IPS DF 6.9 (cell line): Measurements from ENCODE around the gene MRTFA.
"Not testable (repeated sequence)": the region's sequence is repeated elsewhere in the genome, so short reads cannot be mapped to it uniquely, and the experiment has no call there.

Source experiments
- DNase-seq: peaks from one replicate; pipeline ENCODE4 v3.0.0-alpha.2; 2013; ENCODE audit warnings: low read depth, low spot score
- H3K27ac ChIP-seq: one replicate; pipeline ENCODE4 v1.5.1; 2013; ENCODE audit warnings: low read length, control low read depth
- H3K27me3 ChIP-seq: 2 replicates; pipeline ENCODE4 v1.6.1; 2013; ENCODE audit warnings: mild to moderate bottlenecking, low read length; ENCODE audit not compliant: control insufficient read depth, insufficient read depth
- H3K36me3 ChIP-seq: 2 replicates; pipeline ENCODE4 v1.6.1; 2013; ENCODE audit warnings: low read length; ENCODE audit not compliant: control insufficient read depth, insufficient read depth
- H3K4me1 ChIP-seq: 2 replicates; pipeline ENCODE4 v1.6.1; 2013; ENCODE audit warnings: low read length; ENCODE audit not compliant: control insufficient read depth, insufficient read depth
- H3K4me3 ChIP-seq: 2 replicates; pipeline ENCODE4 v1.5.1; 2013; ENCODE audit warnings: mild to moderate bottlenecking, low read length
- H3K9me3 ChIP-seq: 2 replicates; pipeline ENCODE4 v1.6.1; 2013; ENCODE audit warnings: low read length, inconsistent platforms; ENCODE audit not compliant: control insufficient read depth, insufficient read depth
- WGBS: extraction: QIAGEN DNeasy Blood & Tissue Kit; methylation state at CpG from one replicate; pipeline ENCODE4 v1.1.7; 2013; ENCODE audit warnings: mixed read lengths, missing lambda C conversion rate; ENCODE audit not compliant: insufficient read length, insufficient coverage; 5-methylcytosine and 5-hydroxymethylcytosine counted together

The MRTFA gene

DNA sequence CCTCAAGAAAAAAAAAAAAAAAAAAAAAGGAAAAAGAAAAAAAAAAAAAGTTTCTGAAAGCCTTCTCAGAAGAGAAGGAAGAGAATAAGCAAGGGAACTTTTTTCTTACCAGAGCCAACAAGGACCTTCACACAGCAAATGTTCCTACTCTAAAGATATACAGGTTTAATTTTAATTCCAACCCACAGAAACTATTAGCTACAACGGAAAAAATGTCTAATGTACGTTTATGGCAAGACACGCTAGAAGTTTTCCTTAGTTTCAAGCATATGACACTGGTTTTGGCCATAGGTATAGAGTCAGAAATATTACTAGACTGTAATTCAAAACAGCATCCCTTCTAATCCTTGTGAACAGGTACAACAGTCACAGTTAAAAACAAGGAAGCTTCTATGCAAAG is 120.1 kb downstream of the MRTFA start:
- Histone ChIP-seq H3K9me3 (no peaks in the 10 kb centered on the region), H3K27ac (no peak overlapping the region), H3K36me3 (no peaks in the 10 kb centered on the region), H3K4me1 (peaks cover 2% of the 10 kb centered on the region; the same call in 1 of the 2 replicates), H3K4me3 (no peak overlapping the region), H3K27me3 (no peaks in the 10 kb centered on the region)
- no peak for DNase-seq
- WGBS, result no CpG with 5 or more reads among the region's 3 CpGs

- Histone ChIP-seq H3K36me3 (no peaks in the 10 kb centered on the region), H3K4me1 (no peaks in the 10 kb centered on the region), H3K27ac (no peak overlapping the region), H3K9me3 (no peaks in the 10 kb centered on the region), H3K4me3 (no peak overlapping the region), H3K27me3 (no peaks in the 10 kb centered on the region)
- WGBS, result no CpG with 5 or more reads among the region's 2 CpGs
- no peak for DNase-seq
Observed at GRCh38 chr22:40512426-40513136, 123.9 kb downstream of the MRTFA start.

DNA sequence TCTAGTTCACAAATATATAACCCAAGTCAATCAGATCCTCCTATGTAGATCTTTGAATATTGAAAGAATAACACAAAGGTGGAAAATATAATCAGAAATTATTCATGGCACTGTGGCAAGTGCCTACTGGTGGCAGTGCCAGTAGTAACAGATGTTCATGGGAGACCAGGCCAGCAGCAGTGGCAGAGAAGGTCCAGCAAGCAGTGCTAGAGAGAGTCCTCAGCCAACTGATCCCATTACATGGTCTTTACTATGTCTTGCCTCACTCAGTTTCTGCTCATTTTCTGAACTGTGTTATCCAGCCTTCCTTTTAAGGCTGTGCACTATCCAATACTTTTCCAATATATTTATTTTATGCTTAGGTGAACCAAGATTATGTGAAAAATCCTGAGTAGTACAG is 124.9 kb downstream of the MRTFA start:
- Histone ChIP-seq H3K4me3 (no peak overlapping the region), H3K27me3 (no peaks in the 10 kb centered on the region), H3K9me3 (no peaks in the 10 kb centered on the region), H3K36me3 (no peaks in the 10 kb centered on the region), H3K4me1 (no peaks in the 10 kb centered on the region), H3K27ac (no peak overlapping the region)
- no peak for DNase-seq

GRCh38 chr22:40510631-40511364 is 125.7 kb downstream of the MRTFA start:
- WGBS, result no CpG with 5 or more reads among the region's 4 CpGs
- Histone ChIP-seq H3K27ac (no peak overlapping the region), H3K4me3 (no peak overlapping the region), H3K4me1 (no peaks in the 10 kb centered on the region), H3K9me3 (no peaks in the 10 kb centered on the region), H3K27me3 (no peaks in the 10 kb centered on the region), H3K36me3 (no peaks in the 10 kb centered on the region)
- no peak for DNase-seq

DNA sequence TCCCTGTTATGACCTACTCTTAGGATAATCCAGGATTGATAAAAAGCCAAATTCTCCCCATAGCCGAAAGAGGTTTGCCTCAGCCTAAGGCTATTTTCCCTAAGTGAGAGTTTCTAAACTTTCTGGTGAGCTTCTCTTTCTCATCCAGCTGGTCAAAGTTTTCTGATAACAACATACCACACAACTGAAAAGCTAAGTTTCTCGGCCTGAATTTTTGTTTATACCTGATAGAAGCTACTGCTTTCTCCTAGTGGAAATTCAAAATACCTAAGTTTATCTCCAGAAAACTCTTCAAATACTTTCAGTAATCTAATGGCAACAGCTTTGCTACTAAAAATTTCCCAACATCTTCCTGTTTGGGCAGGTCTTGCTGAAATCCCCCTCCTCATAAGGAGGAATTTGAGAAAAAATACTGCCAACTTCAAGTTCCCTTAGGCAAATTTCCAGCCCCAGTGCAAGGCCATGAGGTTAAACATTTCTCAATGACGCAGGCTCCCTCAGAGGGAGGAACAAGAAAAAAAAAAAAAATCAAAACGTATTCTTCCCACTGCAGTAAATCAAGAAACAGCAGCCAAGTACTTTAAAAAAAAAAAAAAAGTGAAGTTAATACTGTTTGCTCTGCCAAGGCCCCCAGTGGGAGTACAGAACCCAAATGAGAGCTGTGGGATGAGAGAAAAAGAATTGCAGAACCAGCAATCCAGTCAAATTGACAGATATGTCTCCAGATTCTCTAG is 127.0 kb downstream of the MRTFA start:
- WGBS, result no CpG with 5 or more reads among the region's 4 CpGs
- H3K27me3 ChIP-seq, result no peaks in the 10 kb centered on the region
- H3K36me3 ChIP-seq, result no peaks in the 10 kb centered on the region
- H3K9me3 ChIP-seq, result no peaks in the 10 kb centered on the region
- no peak overlapping the region for H3K27ac ChIP-seq
- no peak for DNase-seq
- no peaks in the 10 kb centered on the region for H3K4me1 ChIP-seq
- no peak overlapping the region for H3K4me3 ChIP-seq

- DNase-seq, H3K9me3 ChIP-seq, H3K36me3 ChIP-seq, H3K27ac ChIP-seq, H3K4me3 ChIP-seq, H3K4me1 ChIP-seq, H3K27me3 ChIP-seq: not testable (repeated sequence)
- WGBS, result no CpG with 5 or more reads among the region's 8 CpGs
Observed at GRCh38 chr22:40508046-40508445, 128.5 kb downstream of the MRTFA start.

DNA sequence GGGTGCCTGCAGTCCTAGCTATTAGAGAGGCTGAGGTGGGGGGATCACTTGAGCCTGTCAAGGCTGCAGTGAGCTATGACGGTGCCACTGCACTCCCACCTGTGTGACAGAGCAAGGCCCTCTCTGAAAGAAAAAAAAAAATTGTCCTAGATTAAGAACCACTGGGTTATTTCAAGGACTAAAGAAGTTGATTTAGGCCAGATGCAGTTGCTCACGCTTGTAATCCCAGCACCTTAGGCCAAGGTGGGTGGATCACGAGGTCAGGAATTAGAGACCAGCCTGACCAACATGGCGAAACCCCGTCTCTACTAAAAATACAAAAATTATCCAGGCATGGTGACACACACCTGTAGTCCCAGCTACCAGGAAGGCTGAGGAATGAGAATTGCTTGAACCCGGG is 129.0 kb downstream of the MRTFA start:
- Histone ChIP-seq H3K9me3 (no peaks in the 10 kb centered on the region), H3K4me3 (no peak overlapping the region), H3K27ac (no peak overlapping the region), H3K27me3 (no peaks in the 10 kb centered on the region), H3K4me1 (no peaks in the 10 kb centered on the region), H3K36me3 (no peaks in the 10 kb centered on the region)
- WGBS, result no CpG with 5 or more reads among the region's 6 CpGs
- no peak for DNase-seq

DNA sequence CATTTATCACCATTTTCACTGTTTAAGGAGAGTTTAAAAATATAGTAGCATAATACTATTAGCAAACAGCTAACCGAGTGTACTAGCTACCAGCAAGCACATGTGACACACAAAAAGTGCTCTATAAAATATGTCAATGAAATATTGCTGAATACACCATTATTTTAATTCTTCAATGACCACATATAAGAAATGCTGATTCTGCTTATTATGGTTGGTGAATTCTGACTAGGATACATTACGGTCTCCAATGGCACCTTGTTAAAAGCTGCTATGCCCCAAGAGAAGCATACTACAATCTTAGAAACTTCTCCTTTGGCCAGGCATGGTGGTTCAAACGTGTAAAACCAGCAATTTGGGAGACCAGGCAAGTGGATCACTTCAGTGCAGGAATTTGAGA is 129.8 kb downstream of the MRTFA start:
- H3K4me1 ChIP-seq, result no peaks in the 10 kb centered on the region
- H3K36me3 ChIP-seq, result no peaks in the 10 kb centered on the region
- no peak for DNase-seq
- no peak overlapping the region for H3K4me3 ChIP-seq
- H3K27me3 ChIP-seq, result no peaks in the 10 kb centered on the region
- no peaks in the 10 kb centered on the region for H3K9me3 ChIP-seq
- H3K27ac ChIP-seq, result no peak overlapping the region
- no CpG with 5 or more reads among the region's 3 CpGs for WGBS

GRCh38 chr22:40504285-40505249 is 132.0 kb downstream of the MRTFA start:
- no peaks in the 10 kb centered on the region for H3K4me1 ChIP-seq

GRCh38 chr22:40502919-40503318 is 133.6 kb downstream of the MRTFA start:
- Histone ChIP-seq H3K9me3 (no peaks in the 10 kb centered on the region), H3K27ac (no peak overlapping the region), H3K4me1 (no peaks in the 10 kb centered on the region; the same call in 1 of the 2 replicates), H3K36me3 (no peaks in the 10 kb centered on the region), H3K4me3 (no peak overlapping the region), H3K27me3 (no peaks in the 10 kb centered on the region)
- WGBS, result no CpG with 5 or more reads among the region's 1 CpG
- DNase-seq, result no peak

More at GRCh38 chr22:40504285-40505249, 132.0 kb downstream of the MRTFA start:
- H3K36me3 ChIP-seq, result no peaks in the 10 kb centered on the region
- H3K27me3 ChIP-seq, result no peaks in the 10 kb centered on the region
- H3K27ac ChIP-seq, result no peak overlapping the region
- H3K4me3 ChIP-seq, result no peak overlapping the region
- H3K9me3 ChIP-seq, result no peaks in the 10 kb centered on the region
- no CpG with 5 or more reads among the region's 3 CpGs for WGBS
- DNase-seq, result no peak
